T-helper 22 cell (primary cell): ENCODE data around the gene ZC3H18.
A peak's percentile ranks its signal among the peaks of the same experiment; 100 is the strongest.

Source experiments
- DNase-seq: peaks from one replicate; pipeline ENCODE4 v3.0.0-alpha.2; 2020; ENCODE audit warnings: low read depth

ZC3H18 gene

GRCh38 chr16:88532434-88533241, 37.6 kb upstream of the ZC3H18 start:
- no peak for DNase-seq

GRCh38 chr16:88533381-88533917, 36.8 kb upstream of the ZC3H18 start:
- DNase-seq: no peak

- peak; percentile 61 for DNase-seq
Observed at GRCh38 chr16:88533932-88534637, 36.1 kb upstream of the ZC3H18 start.

- no peak for DNase-seq
Observed at GRCh38 chr16:88534638-88535190, 35.5 kb upstream of the ZC3H18 start.

- DNase-seq: no peak
Observed at GRCh38 chr16:88535191-88535856, 34.9 kb upstream of the ZC3H18 start.

- DNase-seq: no peak
Observed at GRCh38 chr16:88535857-88536222, 34.4 kb upstream of the ZC3H18 start.

- no peak for DNase-seq
Observed at GRCh38 chr16:88536510-88536909, 33.7 kb upstream of the ZC3H18 start.

GRCh38 chr16:88536971-88537751, 33.0 kb upstream of the ZC3H18 start:
- DNase-seq: no peak

GRCh38 chr16:88537859-88538258, 32.3 kb upstream of the ZC3H18 start:
- no peak for DNase-seq

GRCh38 chr16:88538366-88539060, 31.7 kb upstream of the ZC3H18 start:
- no peak for DNase-seq

GRCh38 chr16:88539261-88539651, 30.9 kb upstream of the ZC3H18 start:
- DNase-seq: no peak

GRCh38 chr16:88539652-88540345, 30.4 kb upstream of the ZC3H18 start:
- DNase-seq: no peak

GRCh38 chr16:88540346-88540977, 29.7 kb upstream of the ZC3H18 start:
- DNase-seq: no peak

- DNase-seq: no peak
Observed at GRCh38 chr16:88541831-88542616, 28.2 kb upstream of the ZC3H18 start.

GRCh38 chr16:88543230-88543813, 26.9 kb upstream of the ZC3H18 start:
- DNase-seq: no peak

GRCh38 chr16:88545781-88546180, 24.4 kb upstream of the ZC3H18 start:
- DNase-seq: no peak

GRCh38 chr16:88548131-88548874, 21.9 kb upstream of the ZC3H18 start:
- no peak for DNase-seq

- no peak for DNase-seq
Observed at GRCh38 chr16:88548985-88549384, 21.2 kb upstream of the ZC3H18 start.
